ENCODE measurements around the gene PEX11G.

Gene PEX11G

GRCh38 chr19:7533925-7534480 is 45.2 kb upstream of the PEX11G start:
- intact Hi-C loops (cut with DNase I; ENCODE audit: low total_unique reads): loop anchor here (10.0 kb wide), 1 partner anchor 139 kb away; no protein-coding TSS in a partner anchor
- Histone ChIP-seq H3K4me3 (peak overlapping the region; percentile 71 to 87), H3K27me3 (no peaks in the 10 kb centered on the region), H3K9me3 (no peaks in the 10 kb centered on the region), H3K27ac (peak overlapping the region; percentile 87 to 97), H3K36me3 (peaks cover 10 to 57% (median 31%) of the 10 kb centered on the region in 3 donors), H3K4me1 (peaks cover 0 to 19% (median 14%) of the 10 kb centered on the region in 4 donors)
- no peak for TF ChIP-seq CTCF (IDR thresholded peaks at IDR 0.05)
- peak; percentile 87 to 94 for DNase-seq

- H3K4me1 ChIP-seq: peaks cover 0 to 19% (median 14%) of the 10 kb centered on the region in 4 donors
- intact Hi-C loops (cut with DNase I; ENCODE audit: low total_unique reads): loop anchor here (10.0 kb wide), 1 partner anchor 139 kb away; no protein-coding TSS in a partner anchor
- no peaks in the 10 kb centered on the region for H3K27me3 ChIP-seq
- peak overlapping the region; percentile 71 to 87 for H3K4me3 ChIP-seq
- no peaks in the 10 kb centered on the region for H3K9me3 ChIP-seq
- DNase-seq: peak; percentile 68 to 84
- peak overlapping the region; percentile 87 to 97 for H3K27ac ChIP-seq
- TF ChIP-seq CTCF (IDR thresholded peaks at IDR 0.05): no peak
- peaks cover 7 to 57% (median 30%) of the 10 kb centered on the region in 3 donors for H3K36me3 ChIP-seq
These were observed 44.5 kb upstream of the PEX11G start for GRCh38 chr19:7533281-7533885.

- H3K4me3 ChIP-seq: no peak overlapping the region
- H3K27ac ChIP-seq: no peak overlapping the region
- H3K9me3 ChIP-seq: no peaks in the 10 kb centered on the region
- intact Hi-C loops (cut with DNase I; ENCODE audit: low total_unique reads): loop anchor here (10.0 kb wide), 1 partner anchor 135 kb away; no protein-coding TSS in a partner anchor
- peaks cover 16 to 77% (median 38%) of the 10 kb centered on the region in 3 donors for H3K36me3 ChIP-seq
- DNase-seq: no peak
- H3K27me3 ChIP-seq: no peaks in the 10 kb centered on the region
- H3K4me1 ChIP-seq: peaks cover 0 to 10% (median 6%) of the 10 kb centered on the region in 4 donors
- TF ChIP-seq CTCF (IDR thresholded peaks at IDR 0.05): no peak
These were observed 41.0 kb upstream of the PEX11G start for GRCh38 chr19:7529610-7530490.

GRCh38 chr19:7529246-7529600 is 40.4 kb upstream of the PEX11G start:
- DNase-seq: no peak
- Histone ChIP-seq H3K4me1 (peaks cover 0 to 12% (median 7%) of the 10 kb centered on the region in 4 donors), H3K36me3 (peaks cover 16 to 83% (median 44%) of the 10 kb centered on the region in 3 donors), H3K27ac (no peak overlapping the region), H3K27me3 (no peaks in the 10 kb centered on the region), H3K9me3 (no peaks in the 10 kb centered on the region), H3K4me3 (no peak overlapping the region)
- TF ChIP-seq CTCF (IDR thresholded peaks at IDR 0.05): no peak
- intact Hi-C loops (cut with DNase I; ENCODE audit: low total_unique reads): no loop called here

- Histone ChIP-seq H3K9me3 (no peaks in the 10 kb centered on the region), H3K27ac (no peak overlapping the region), H3K4me3 (no peak overlapping the region), H3K27me3 (no peaks in the 10 kb centered on the region), H3K36me3 (peaks cover 16 to 84% (median 44%) of the 10 kb centered on the region in 3 donors), H3K4me1 (peaks cover 0 to 16% (median 9%) of the 10 kb centered on the region in 4 donors)
- DNase-seq: no peak
- intact Hi-C loops (cut with DNase I; ENCODE audit: low total_unique reads): no loop called here
- TF ChIP-seq CTCF (IDR thresholded peaks at IDR 0.05): no peak
These were observed 39.8 kb upstream of the PEX11G start for GRCh38 chr19:7528522-7529245.
